Fibroblast of lung (primary cell): ENCODE measurements around the gene PIK3C3. TPM values are rescaled to one million over a fixed set of nuclear protein-coding genes. Genes with fewer than 3 reads are reported as not detected.

ENCODE experiments used
- DNase-seq, 2 donors: peaks; one replicate each; pipeline versions ENCODE4 v3.0.0 to v3.0.0-alpha.2; 2010; ENCODE audit warnings: low read depth in 2 of 2
- H2AFZ ChIP-seq: 2 replicates; pipeline ENCODE4 v1.5.1; 2012; ENCODE audit warnings: low read length, control low read depth, inconsistent platforms
- H3K27ac ChIP-seq: 2 replicates; pipeline ENCODE4 v1.5.1; 2011; ENCODE audit warnings: low read length, control low read depth; ENCODE audit not compliant: insufficient read depth
- H3K27me3 ChIP-seq: 2 replicates; pipeline ENCODE4 v1.5.1; 2011; ENCODE audit warnings: mild to moderate bottlenecking, low read length; ENCODE audit not compliant: control insufficient read depth, insufficient read depth
- H3K36me3 ChIP-seq: 2 replicates; pipeline ENCODE4 v1.5.1; 2011; ENCODE audit warnings: low read length; ENCODE audit not compliant: control insufficient read depth, insufficient read depth
- H3K4me1 ChIP-seq: 2 replicates; pipeline ENCODE4 v1.5.1; 2011; ENCODE audit warnings: low read length; ENCODE audit not compliant: control insufficient read depth, insufficient read depth; ENCODE audit errors: extremely low read depth
- H3K4me2 ChIP-seq: 2 replicates; pipeline ENCODE4 v1.5.1; 2011; ENCODE audit warnings: low read length, control low read depth; ENCODE audit not compliant: insufficient read depth; ENCODE audit errors: extremely low read depth
- H3K4me3 ChIP-seq, 4 experiments: fragments of 200-600 bp in 1 of 4; sonication (generic) in 1 of 4; replicated peaks in 1 of 4; 2 replicates each; pipeline ENCODE4 v1.5.1; 2011 to 2016; ENCODE audit warnings: low read length in 4 of 4, low read depth in 3 of 4, mild to moderate bottlenecking in 3 of 4, control low read depth in 2 of 4, inconsistent platforms in 1 of 4, mixed read lengths in 1 of 4; ENCODE audit not compliant: insufficient read depth in 1 of 4; ENCODE audit errors: control extremely low read depth in 1 of 4
- H3K79me2 ChIP-seq: 2 replicates; pipeline ENCODE4 v1.5.1; 2012; ENCODE audit warnings: mild to moderate bottlenecking, low read length, inconsistent platforms; ENCODE audit not compliant: control insufficient read depth, insufficient read depth
- H3K9ac ChIP-seq: 2 replicates; pipeline ENCODE4 v1.5.1; 2011; ENCODE audit warnings: mild to moderate bottlenecking, low read length, control low read depth; ENCODE audit not compliant: insufficient read depth
- H3K9me3 ChIP-seq: 2 replicates; pipeline ENCODE4 v1.5.1; 2012; ENCODE audit warnings: low read depth, low read length; ENCODE audit not compliant: control insufficient read depth, insufficient read depth
- H4K20me1 ChIP-seq: 2 replicates; pipeline ENCODE4 v1.5.1; 2011; ENCODE audit warnings: low read length; ENCODE audit not compliant: control insufficient read depth, insufficient read depth; ENCODE audit errors: extremely low read depth
- CTCF ChIP-seq, 2 donors: IDR thresholded peaks in 1 of 2; conservative IDR thresholded peaks in 1 of 2; 1 replicate in 1 of 2; 2 replicates in 1 of 2; pipeline ENCODE4 v1.5.1; 2011 to 2012; ENCODE audit warnings: low read length in 2 of 2, control low read depth in 1 of 2, inconsistent platforms in 1 of 2, low read depth in 1 of 2, mild to moderate bottlenecking in 1 of 2
- EZH2 ChIP-seq: IDR thresholded peaks from 2 replicates; pipeline ENCODE4 v1.5.1; 2012; ENCODE audit warnings: low read length, control low read depth, mild to moderate bottlenecking; ENCODE audit errors: missing control alignments
- polyA plus RNA-seq, 2 donors: library from polyadenylated mRNA; depleted of rRNA in 1 of 2; stranded (reverse) in 1 of 2; unstranded in 1 of 2; fragments of >200 nt; gene quantifications; 2 replicates each; pipeline ENCODE4 v1.2.1, GENCODE V29; 2011 to 2012; ENCODE audit warnings: missing spikeins in 1 of 2
- total RNA-seq: library from RNA; depleted of rRNA; stranded (reverse); fragments of >200 nt; gene quantifications from 2 replicates; pipeline ENCODE4 v1.2.1, GENCODE V29; 2014

Gene PIK3C3
- total and polyA plus RNA-seq, 2 donors (not counting 1 experiment from before 2014, with no cell fraction given): 28.9 to 58.6 TPM

DNA sequence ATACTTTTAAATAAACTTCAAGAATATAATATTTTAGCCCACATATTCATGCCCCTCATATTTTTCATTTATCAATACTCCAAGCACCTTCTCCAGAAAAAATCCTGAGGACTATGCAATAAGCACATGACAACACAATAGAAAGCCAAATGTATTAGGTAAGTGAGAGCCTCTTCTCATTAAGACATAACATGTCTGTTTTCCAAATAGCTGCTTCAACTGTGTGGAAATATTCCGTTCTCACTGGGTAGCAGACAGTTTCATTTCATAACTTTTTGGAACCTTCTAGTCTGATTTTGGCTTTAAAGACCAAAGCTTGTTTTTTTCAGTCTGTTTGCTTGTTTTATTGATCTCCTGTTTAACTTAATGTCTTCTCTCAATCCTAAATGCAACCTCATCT lies 137.8 kb downstream of the PIK3C3 start:
- no peak overlapping the region for H3K27ac ChIP-seq
- no peaks in the 10 kb centered on the region for H4K20me1 ChIP-seq
- no peaks in the 10 kb centered on the region for H3K79me2 ChIP-seq
- H3K27me3 ChIP-seq: no peaks in the 10 kb centered on the region
- no peaks in the 10 kb centered on the region for H3K36me3 ChIP-seq
- no peak overlapping the region for H3K4me2 ChIP-seq
- no peaks in the 10 kb centered on the region for H3K4me1 ChIP-seq
- no peak overlapping the region for H2AFZ ChIP-seq
- no peak overlapping the region for H3K9ac ChIP-seq
- TF ChIP-seq CTCF (conservative IDR thresholded peaks at IDR 0.05 in 1 of 2, IDR thresholded peaks at IDR 0.05 in 1 of 2; ENCODE audit: low read depth in 1 of 2, low read length in 2 of 2): no peak
- TF ChIP-seq EZH2: no peak
- no peak for DNase-seq
- no peak overlapping the region for H3K4me3 ChIP-seq
- no peaks in the 10 kb centered on the region for H3K9me3 ChIP-seq

- no peaks in the 10 kb centered on the region for H3K36me3 ChIP-seq
- H2AFZ ChIP-seq: no peak overlapping the region
- no peaks in the 10 kb centered on the region for H3K79me2 ChIP-seq
- no peaks in the 10 kb centered on the region for H3K9me3 ChIP-seq
- TF ChIP-seq EZH2 (no peak), CTCF (conservative IDR thresholded peaks at IDR 0.05 in 1 of 2, IDR thresholded peaks at IDR 0.05 in 1 of 2; ENCODE audit: low read depth in 1 of 2, low read length in 2 of 2) (no peak)
- DNase-seq: no peak
- no peak overlapping the region for H3K4me2 ChIP-seq
- H4K20me1 ChIP-seq: no peaks in the 10 kb centered on the region
- no peaks in the 10 kb centered on the region for H3K4me1 ChIP-seq
- H3K27me3 ChIP-seq: no peaks in the 10 kb centered on the region
- no peak overlapping the region for H3K9ac ChIP-seq
- H3K4me3 ChIP-seq: no peak overlapping the region
- H3K27ac ChIP-seq: no peak overlapping the region
Observed at GRCh38 chr18:42094875-42095274, 139.8 kb downstream of the PIK3C3 start.

DNA sequence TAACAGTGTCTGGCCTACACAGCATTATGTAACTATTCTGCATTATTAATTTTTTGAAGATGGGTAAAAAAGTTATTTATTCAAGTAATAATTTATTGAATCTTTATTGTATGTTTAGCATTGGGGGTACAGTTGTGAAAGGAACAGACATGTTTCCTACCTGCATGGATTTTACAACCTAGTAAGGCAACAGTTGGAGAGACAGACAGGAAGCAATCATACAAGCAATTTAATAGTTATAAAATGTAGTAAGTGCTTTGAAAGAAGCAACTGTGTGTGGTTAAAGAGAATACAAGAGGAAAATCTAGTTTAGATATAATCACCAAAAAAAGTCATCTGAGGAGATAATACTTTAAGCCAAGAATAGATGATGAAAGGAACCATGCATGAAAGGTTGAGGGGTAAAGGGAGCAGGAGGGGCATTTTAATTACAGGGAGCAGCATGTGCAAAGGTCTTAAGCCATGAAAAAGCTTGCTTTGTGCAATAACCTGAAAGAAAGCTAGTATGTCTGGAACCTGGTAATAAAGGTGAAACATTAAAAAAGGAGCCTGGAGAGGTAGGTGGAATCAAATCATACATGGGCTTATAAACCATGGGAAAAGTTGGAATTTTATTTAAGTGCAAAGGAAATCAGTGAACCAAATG lies 140.8 kb downstream of the PIK3C3 start:
- Histone ChIP-seq H3K4me1 (no peaks in the 10 kb centered on the region), H3K79me2 (no peaks in the 10 kb centered on the region), H3K36me3 (no peaks in the 10 kb centered on the region), H3K4me2 (no peak overlapping the region), H3K9me3 (no peaks in the 10 kb centered on the region), H3K9ac (no peak overlapping the region), H3K4me3 (no peak overlapping the region), H3K27me3 (no peaks in the 10 kb centered on the region), H3K27ac (no peak overlapping the region), H2AFZ (no peak overlapping the region), H4K20me1 (no peaks in the 10 kb centered on the region)
- no peak for TF ChIP-seq EZH2
- TF ChIP-seq CTCF (conservative IDR thresholded peaks at IDR 0.05 in 1 of 2, IDR thresholded peaks at IDR 0.05 in 1 of 2; ENCODE audit: low read depth in 1 of 2, low read length in 2 of 2): no peak
- DNase-seq: no peak
